GM19372 (cell line): Measurements from ENCODE around the gene CCP110.

Experiments used
- ATAC-seq: cut with Tn5 transposase; IDR thresholded peaks from one replicate; pipeline ENCODE4 v1.9.1; 2021; ENCODE audit warnings: mild to moderate bottlenecking, low read depth, moderate library complexity; ENCODE audit not compliant: unreplicated experiment

Gene CCP110

DNA sequence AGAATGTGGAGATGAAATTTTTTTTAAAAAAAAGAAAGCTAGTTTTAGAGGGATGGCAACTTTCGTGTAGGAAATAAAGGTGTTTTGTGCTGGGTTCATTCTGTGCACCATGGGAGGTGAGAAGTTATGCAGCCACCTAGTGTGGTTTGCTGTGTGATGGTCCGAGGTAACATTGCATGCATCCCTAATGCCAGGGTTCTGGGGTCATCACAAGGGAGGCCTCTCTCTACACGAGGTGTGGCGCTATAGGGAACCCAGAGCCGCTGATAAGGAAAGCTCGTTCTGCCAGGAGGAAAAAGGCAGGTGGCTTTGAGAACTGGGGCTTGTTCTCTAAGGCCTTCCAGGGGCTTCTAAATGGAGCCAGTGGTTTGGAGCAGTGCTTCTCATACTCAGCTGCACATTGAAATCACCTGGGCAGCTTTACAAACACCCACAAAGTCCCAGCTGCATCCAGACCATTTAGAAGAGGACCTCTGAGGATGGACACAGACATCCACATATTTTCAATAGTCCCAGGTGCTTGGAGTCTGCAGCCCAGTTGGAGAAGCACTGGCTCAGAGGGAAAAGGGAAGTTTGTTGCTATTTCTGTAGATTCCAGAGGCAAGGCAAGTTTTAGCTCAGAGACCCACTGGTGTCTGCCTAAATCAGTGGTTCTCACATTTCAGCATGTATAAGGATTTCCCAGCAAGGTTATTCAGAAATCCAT, 75.2 kb downstream of the CCP110 start:
- ATAC-seq: no peak

DNA sequence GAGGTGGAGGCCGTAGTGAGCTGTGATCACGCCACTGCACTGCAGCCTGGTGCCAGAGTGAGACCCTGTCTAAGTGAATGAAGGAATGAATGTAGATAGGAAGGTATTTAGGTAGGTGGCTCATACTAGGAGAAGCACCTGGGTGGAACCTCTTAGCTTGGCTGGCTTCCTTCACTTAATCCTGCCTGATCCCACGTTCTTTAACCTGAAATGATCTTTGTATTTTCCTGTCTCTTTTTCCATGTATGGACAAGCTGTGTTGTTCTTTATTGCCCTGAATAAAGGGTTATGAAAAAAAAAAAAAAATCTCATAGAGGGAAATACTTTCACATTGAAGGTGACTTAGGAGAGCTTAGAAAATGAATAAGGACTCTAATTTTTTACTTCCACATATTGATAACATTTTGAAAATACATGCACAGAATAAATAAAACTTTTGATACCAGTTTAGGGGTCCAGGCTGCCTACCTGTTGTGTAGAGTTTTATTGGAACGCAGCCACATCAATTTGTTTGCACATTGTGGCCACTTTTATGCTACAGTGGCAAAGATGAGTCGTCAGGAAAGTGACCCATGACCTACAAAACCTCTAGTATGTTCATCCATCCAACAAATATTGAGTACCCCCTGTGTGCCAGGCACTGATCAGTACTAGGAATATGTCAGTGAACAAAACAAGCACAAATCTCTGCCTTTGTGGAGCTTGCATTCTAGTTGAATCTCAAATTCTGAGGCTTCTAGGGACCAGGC, 76.4 kb downstream of the CCP110 start:
- no peak for ATAC-seq

DNA sequence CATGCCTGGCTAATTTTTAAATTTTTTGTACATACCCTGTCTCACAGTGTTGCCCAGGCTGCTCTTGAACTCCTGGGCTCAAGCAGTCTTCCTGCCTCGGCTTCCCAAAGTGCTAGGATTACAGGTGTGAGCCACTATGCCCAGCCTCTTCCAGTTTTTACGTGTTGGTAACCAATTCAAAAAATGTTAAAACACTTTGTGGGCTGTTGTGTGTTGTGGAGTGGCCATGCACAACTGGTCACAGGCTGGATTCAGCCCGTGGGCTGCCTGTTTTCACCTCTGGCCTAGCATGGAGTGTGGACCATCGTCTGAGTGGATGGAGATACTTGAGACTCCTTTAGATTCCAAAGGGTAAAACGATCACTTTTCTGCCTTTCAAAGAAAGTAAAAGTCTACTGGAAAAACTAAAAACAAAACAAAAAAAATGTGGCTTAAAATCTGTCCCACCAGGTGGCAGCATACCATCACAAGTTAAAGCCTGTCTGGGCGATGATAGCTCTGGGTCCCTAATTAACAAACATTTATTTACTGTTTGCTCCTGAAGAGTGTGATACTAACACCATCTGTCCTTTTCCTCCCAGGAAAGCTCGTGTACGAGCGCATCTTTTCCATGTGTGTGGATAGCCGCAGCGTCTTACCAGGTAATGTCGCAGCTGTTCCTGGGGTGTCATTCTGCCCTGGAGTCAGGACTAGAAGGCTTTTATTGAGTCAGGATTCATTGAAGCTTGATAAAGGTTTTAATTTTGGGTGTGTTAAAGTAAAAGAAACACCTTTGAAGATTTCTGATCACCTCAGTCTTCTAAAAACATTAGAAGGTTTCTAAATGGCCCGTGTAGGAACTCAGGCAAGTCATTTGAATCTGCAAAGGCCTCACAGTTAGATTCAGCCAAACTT, 77.6 kb downstream of the CCP110 start:
- ATAC-seq: no peak
